ENCODE data around the gene NAXD. TPM values are rescaled to one million over a fixed set of nuclear protein-coding genes. Genes with fewer than 3 reads are reported as not detected.

Gene NAXD
- polyA plus RNA-seq, 1 donor from 2014 or later = 58.1 TPM

GRCh38 chr13:110578363-110578762 lies 37.0 kb upstream of the NAXD start:
- Histone ChIP-seq H3K9me2 (ENCODE audit: insufficient read depth, low read length) (no peaks in the 10 kb centered on the region), H3K9me3 (ENCODE audit: low read length) (no peaks in the 10 kb centered on the region), H3K4me3 (ENCODE audit: low read length) (no peak overlapping the region), H3K4me2 (ENCODE audit: low read length) (no peak overlapping the region), H3K27ac (ENCODE audit: low read length) (no peak overlapping the region), H2AFZ (ENCODE audit: low read depth, low read length) (no peak overlapping the region), H3K27me3 (ENCODE audit: insufficient read depth, low read depth, low read length) (no peaks in the 10 kb centered on the region), H3K36me3 (ENCODE audit: insufficient read depth, low read length) (no peaks in the 10 kb centered on the region), H3K79me2 (replicated peaks; ENCODE audit: insufficient read depth, low read length) (no peaks in the 10 kb centered on the region), H3K9ac (ENCODE audit: low read length) (no peak overlapping the region), H3F3A (ENCODE audit: insufficient read depth, low read length, poor library complexity, severe bottlenecking) (no peaks in the 10 kb centered on the region), H4K20me1 (ENCODE audit: insufficient read depth) (no peaks in the 10 kb centered on the region)
- TF ChIP-seq TAF1 (IDR thresholded peaks at IDR 0.05; ENCODE audit: low read depth) = no peak
- no peak for TF ChIP-seq EP300 (conservative IDR thresholded peaks at IDR 0.05; ENCODE audit: poor library complexity, severe bottlenecking)
- no peak for TF ChIP-seq MXI1 (conservative IDR thresholded peaks at IDR 0.05; ENCODE audit: poor library complexity, severe bottlenecking)
- TF ChIP-seq SMC3 (conservative IDR thresholded peaks at IDR 0.05; ENCODE audit: poor library complexity) = no peak
- no peak for TF ChIP-seq REST (IDR thresholded peaks at IDR 0.05; ENCODE audit: borderline replicate concordance)

- TF ChIP-seq POLR2AphosphoS5 (IDR thresholded peaks at IDR 0.05) (no peak), SMC3 (conservative IDR thresholded peaks at IDR 0.05; ENCODE audit: poor library complexity) (no peak), CTCF (IDR thresholded peaks at IDR 0.05; ENCODE audit: poor library complexity, severe bottlenecking) (no peak), EZH2 (IDR thresholded peaks at IDR 0.05; ENCODE audit: borderline replicate concordance, insufficient read depth, low read length, poor library complexity, severe bottlenecking) (no peak), REST (IDR thresholded peaks at IDR 0.05; ENCODE audit: borderline replicate concordance) (no peak), MXI1 (conservative IDR thresholded peaks at IDR 0.05; ENCODE audit: poor library complexity, severe bottlenecking) (no peak)
- Histone ChIP-seq H3K4me2 (ENCODE audit: low read length) (no peak overlapping the region), H3K27ac (ENCODE audit: low read length) (no peak overlapping the region), H3K27me3 (ENCODE audit: insufficient read depth, low read depth, low read length) (no peaks in the 10 kb centered on the region), H3K36me3 (ENCODE audit: insufficient read depth, low read length) (no peaks in the 10 kb centered on the region), H2AFZ (ENCODE audit: low read depth, low read length) (no peak overlapping the region), H3K79me2 (replicated peaks; ENCODE audit: insufficient read depth, low read length) (no peaks in the 10 kb centered on the region), H3K9ac (ENCODE audit: low read length) (no peak overlapping the region), H3F3A (ENCODE audit: insufficient read depth, low read length, poor library complexity, severe bottlenecking) (no peaks in the 10 kb centered on the region), H3K9me3 (ENCODE audit: low read length) (no peaks in the 10 kb centered on the region), H3K9me2 (ENCODE audit: insufficient read depth, low read length) (no peaks in the 10 kb centered on the region), H4K20me1 (ENCODE audit: insufficient read depth) (no peaks in the 10 kb centered on the region), H3K4me3 (ENCODE audit: low read length) (no peak overlapping the region)
These were observed 34.5 kb upstream of the NAXD start for GRCh38 chr13:110580800-110581199.

Data from neural cell (in vitro differentiated cells).